GM12878 (cell line): ENCODE data around the gene PRDM16. TPM values are rescaled to one million over a fixed set of nuclear protein-coding genes. Genes with fewer than 3 reads are reported as not detected.

Experiments used
- ATAC-seq: fragments of 200-7000 bp; cut with Tn5 transposase; 3 replicates; pipeline ENCODE4 v1.9.1; 2020; ENCODE audit warnings: mild to moderate bottlenecking, moderate library complexity
- BruUV-seq: library from RNA; stranded (reverse); fragments of 400-500 nt; replicated peaks from 2 replicates; lab custom pipeline; 2021; lab: Mats Ljungman, UMichigan
- CTCF ChIA-PET: fragments of 300-600 bp; sonication (Branson Sonifier 250); formaldehyde crosslinking; extraction: SDS; loops from one replicate; lab custom pipeline; 2021; ENCODE audit warnings: inconsistent platforms; lab: Yijun Ruan, JAX
- POLR2A ChIA-PET: fragments of 350-600 bp; formaldehyde crosslinking; extraction: SDS; loops from one replicate; lab custom pipeline; 2021; ENCODE audit warnings: inconsistent platforms; lab: Charles Lee
- RAD21 ChIA-PET: fragments of 300-600 bp; sonication (Branson Sonifier 250); formaldehyde crosslinking; loops from one replicate; lab custom pipeline; 2023; ENCODE audit warnings: antibody characterized with exemption; ENCODE audit not compliant: unreplicated experiment; lab: Charles Lee
- SMC1A ChIA-PET: fragments of 300-600 bp; sonication (Branson Sonifier 250); formaldehyde crosslinking; loops from one replicate; lab custom pipeline; 2023; ENCODE audit not compliant: unreplicated experiment, uncharacterized antibody; lab: Charles Lee
- DNase-seq: peaks from one replicate; pipeline ENCODE4 v3.0.0-alpha.2; 2011; ENCODE audit warnings: low read depth, low spot score
- FAIRE-seq: peaks from 3 replicates; lab custom pipeline; 2011; peaks lifted over from hg19 to GRCh38; lab: Jason Lieb, UNC
- H2AFZ ChIP-seq: 2 replicates; pipeline ENCODE4 v1.6.0; 2011; ENCODE audit warnings: low read depth, low read length, control low read depth; ENCODE audit not compliant: control insufficient read depth
- H3K27ac ChIP-seq: 2 replicates; pipeline ENCODE4 v1.5.1; 2011; ENCODE audit warnings: control low read depth; ENCODE audit not compliant: control insufficient read depth, insufficient read depth
- H3K27me3 ChIP-seq, 2 experiments: replicated peaks in 1 of 2; 2 replicates each; pipeline versions ENCODE4 v1.6.0 to v1.6.1; 2011; ENCODE audit warnings: low read length in 1 of 2; ENCODE audit not compliant: control insufficient read depth in 2 of 2, insufficient read depth in 2 of 2
- H3K36me3 ChIP-seq, 2 experiments: 2 replicates each; pipeline ENCODE4 v1.5.1; 2011; ENCODE audit warnings: low read length in 1 of 2; ENCODE audit not compliant: control insufficient read depth in 2 of 2, insufficient read depth in 2 of 2
- H3K4me1 ChIP-seq: 2 replicates; pipeline ENCODE4 v1.6.1; 2011; ENCODE audit warnings: mild to moderate bottlenecking, low read length, moderate library complexity, mixed read lengths; ENCODE audit not compliant: control insufficient read depth, insufficient read depth
- H3K4me2 ChIP-seq: 2 replicates; pipeline ENCODE4 v1.6.0; 2011; ENCODE audit warnings: control low read depth; ENCODE audit not compliant: control insufficient read depth, insufficient read depth
- H3K4me3 ChIP-seq: fragments of 200-600 bp; sonication (generic); 2 replicates; pipeline ENCODE4 v1.5.1; 2016
- H3K79me2 ChIP-seq: 2 replicates; pipeline ENCODE4 v1.6.0; 2011; ENCODE audit warnings: low read length; ENCODE audit not compliant: control insufficient read depth, insufficient read depth
- H3K9ac ChIP-seq: 2 replicates; pipeline ENCODE4 v1.8.0; 2011; ENCODE audit warnings: low read length, control low read depth, mixed read lengths; ENCODE audit not compliant: control insufficient read depth, insufficient read depth
- H3K9me3 ChIP-seq: replicated peaks from 3 replicates; pipeline ENCODE4 v1.5.1; 2011; ENCODE audit warnings: mild to moderate bottlenecking, low read length; ENCODE audit not compliant: control insufficient read depth, insufficient read depth
- H4K20me1 ChIP-seq: 2 replicates; pipeline ENCODE4 v1.6.0; 2011; ENCODE audit not compliant: control insufficient read depth, insufficient read depth
- BACH1 ChIP-seq: fragments of 450-650 bp; IDR thresholded peaks from 2 replicates; pipeline ENCODE4 v1.6.1; 2017; ENCODE audit warnings: mild to moderate bottlenecking, borderline replicate concordance
- BCL11A ChIP-seq: IDR thresholded peaks from 2 replicates; pipeline ENCODE4 v1.6.1; 2011; ENCODE audit warnings: low read depth, low read length
- BMI1 ChIP-seq: fragments of 450-650 bp; IDR thresholded peaks from 2 replicates; pipeline ENCODE4 v1.6.1; 2016; ENCODE audit warnings: mild to moderate bottlenecking, moderate library complexity, borderline replicate concordance
- BRCA1 ChIP-seq: IDR thresholded peaks from 2 replicates; pipeline ENCODE4 v1.6.1; 2011; ENCODE audit warnings: low read depth, low read length, improper control_type of control experiment
- CHD4 ChIP-seq: fragments of 200-600 bp; sonication (generic); IDR thresholded peaks from 2 replicates; pipeline ENCODE4 v1.6.1; 2016; ENCODE audit warnings: mild to moderate bottlenecking
- FOS ChIP-seq: IDR thresholded peaks from 3 replicates; pipeline ENCODE4 v1.6.1; 2011; ENCODE audit warnings: borderline replicate concordance; ENCODE audit not compliant: insufficient read length; ENCODE audit errors: extremely low read depth
- IKZF2 ChIP-seq, 2 experiments: fragments of 450-650 bp; IDR thresholded peaks; 2 replicates each; pipeline ENCODE4 v1.6.1; 2017; ENCODE audit warnings: mild to moderate bottlenecking in 2 of 2, moderate library complexity in 2 of 2
- MAX ChIP-seq: IDR thresholded peaks from 2 replicates; pipeline ENCODE4 v1.6.1; 2012; ENCODE audit warnings: low read depth, low read length, improper control_type of control experiment
- MEF2A ChIP-seq: IDR thresholded peaks from 2 replicates; pipeline ENCODE4 v1.6.1; 2011; ENCODE audit warnings: low read depth, mild to moderate bottlenecking, low read length, moderate library complexity; ENCODE audit not compliant: insufficient read depth
- POLR2A ChIP-seq: IDR thresholded peaks from 2 replicates; pipeline ENCODE4 v1.6.1; 2011; ENCODE audit warnings: low read depth, mild to moderate bottlenecking, low read length
- POU2F2 ChIP-seq: IDR thresholded peaks from 3 replicates; pipeline ENCODE4 v1.6.1; 2011; ENCODE audit warnings: low read depth, mild to moderate bottlenecking, low read length, borderline replicate concordance
- SMC3 ChIP-seq: IDR thresholded peaks from 2 replicates; pipeline ENCODE4 v1.6.1; 2011; ENCODE audit warnings: low read length, improper control_type of control experiment, borderline replicate concordance
- WGBS: methylation state at CpG from one replicate; pipeline ENCODE4 v1.1.6; 2016; ENCODE audit warnings: low lambda C conversion rate; ENCODE audit not compliant: insufficient replicate concordance, insufficient coverage; ENCODE audit errors: missing lambda C conversion rate; 5-methylcytosine and 5-hydroxymethylcytosine counted together
- in situ Hi-C: fragments of 300-500 bp; cut with MboI; formaldehyde crosslinking; loops from 9 replicates; pipeline ENCODE4 v1.14.3; 2018; ENCODE audit warnings: mixed read lengths
- intact Hi-C: fragments of 100-400 bp; cut with micrococcal nuclease; formaldehyde crosslinking; loops from one replicate; pipeline ENCODE4 v1.14.2; 2022; ENCODE audit not compliant: unreplicated experiment
- polyA plus RNA-seq, 11 experiments: library from polyadenylated mRNA; depleted of rRNA in 4 of 11; unstranded in 6 of 11; stranded (reverse) in 5 of 11; fragments of >200 nt; fragmentation: Nextera tagmentation in 4 of 11; fragmentation: Illumina TruSeq in 1 of 11; extraction: Ambion mirVana in 4 of 11; extraction: Trizol in 1 of 11; gene quantifications; 1 replicate in 1 of 11; 2 replicates in 10 of 11; pipeline versions ENCODE4 v1.2.1 to v1.2.3, GENCODE V29; 2011 to 2016; ENCODE audit warnings: inconsistent platforms in 2 of 11, missing spikeins in 2 of 11, low read depth in 1 of 11
- total RNA-seq, 4 experiments: library from RNA; depleted of rRNA in 3 of 4; stranded (reverse); fragments of >200 nt in 3 of 4; fragmentation: Illumina TruSeq in 1 of 4; extraction: Trizol in 1 of 4; gene quantifications; 2 replicates each; pipeline versions ENCODE4 v1.2.1 to v1.2.3, GENCODE V29; 2013 to 2021

PRDM16 gene
- total and polyA plus RNA-seq, 10 of the 15 experiments (the other 5 are each of a cell fraction or from before 2014, with no cell fraction given), result 0.03 TPM; not detected in 9

- FAIRE-seq (no peak), ATAC-seq (no peak), DNase-seq (no peak)
- 59% methylated on average over 22 of the region's 22 CpGs for WGBS
- Histone ChIP-seq H3K9me3 (no peaks in the 10 kb centered on the region), H3K27ac (no peak overlapping the region), H3K4me2 (no peak overlapping the region), H3K4me3 (no peak overlapping the region), H2AFZ (no peak overlapping the region), H3K4me1 (no peaks in the 10 kb centered on the region), H3K79me2 (no peaks in the 10 kb centered on the region), H4K20me1 (no peaks in the 10 kb centered on the region), H3K27me3 (no peaks in the 10 kb centered on the region), H3K9ac (no peak overlapping the region), H3K36me3 (no peaks in the 10 kb centered on the region)
- ChIA-PET POLR2A (interaction anchor here (0.6 kb wide), 1 partner anchor 598 kb away, joined by 3 read pairs; no protein-coding TSS in a partner anchor), SMC1A (no interaction called here), CTCF (no interaction called here), RAD21 (no interaction called here)
- TF ChIP-seq BACH1 (no peak), BCL11A (no peak), BRCA1 (no peak), MAX (no peak), FOS (no peak), SMC3 (no peak), MEF2A (no peak), POLR2A (no peak), CHD4 (no peak), IKZF2 (IDR thresholded peaks at IDR 0.05) (no peak), BMI1 (no peak), POU2F2 (no peak)
- intact Hi-C loops, result no loop called here
- no TSS peak for BruUV-seq
- in situ Hi-C loops, result no loop called here
Observed at GRCh38 chr1:3313576-3313950, 244.6 kb downstream of the PRDM16 start.
